TTC549 (cell line): ENCODE measurements around the gene SHISAL2B.
"Not testable (repeated sequence)": the region's sequence is repeated elsewhere in the genome, so short reads cannot be mapped to it uniquely, and the experiment has no call there.

Experiments
- FAIRE-seq: peaks from 2 replicates; lab custom pipeline; 2012; peaks lifted over from hg19 to GRCh38; lab: Jason Lieb, UNC

The SHISAL2B gene

DNA sequence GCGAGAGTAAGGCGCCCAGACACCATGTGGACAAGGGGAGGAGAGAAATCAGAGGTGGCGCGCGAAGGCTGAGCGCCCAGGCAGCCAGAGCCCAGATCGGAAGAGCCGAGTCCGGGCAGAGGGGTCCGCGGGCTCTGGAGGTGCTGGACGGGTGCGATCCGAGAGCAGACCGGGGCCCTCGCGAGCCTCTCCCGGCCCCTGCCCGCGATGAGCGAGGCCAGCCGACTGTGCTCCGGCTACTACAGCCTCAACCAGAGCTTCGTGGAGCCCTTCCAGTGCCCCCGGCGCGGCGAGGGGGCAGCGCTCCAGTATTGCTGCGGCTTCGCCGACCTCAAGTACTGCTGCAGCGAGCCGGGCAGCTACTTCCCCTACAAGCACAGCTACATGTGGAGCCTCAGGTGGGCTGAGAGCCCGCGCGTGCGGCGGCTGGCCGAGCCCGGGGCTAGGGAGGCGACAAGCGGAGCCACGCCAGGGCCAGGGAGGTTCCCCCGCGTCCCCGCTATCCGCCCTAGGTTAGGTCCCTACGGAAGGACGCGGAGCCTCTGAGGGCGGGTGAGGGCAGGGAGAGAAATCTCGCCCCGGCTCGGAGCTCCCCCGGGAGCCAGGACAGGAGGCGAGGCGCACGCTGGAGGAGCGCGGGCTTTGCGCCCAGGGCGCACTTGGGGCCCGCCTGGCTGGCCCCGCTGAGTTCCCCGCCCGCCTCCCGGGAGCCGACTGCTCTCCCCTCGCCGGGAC, at the start of gene SHISAL2B:
TSS of gene SHISAL2B (plus strand) at position 87 of the 735 bp plus-strand sequence. CDS start at position 208, 121 bp downstream.
- FAIRE-seq, result no peak

DNA sequence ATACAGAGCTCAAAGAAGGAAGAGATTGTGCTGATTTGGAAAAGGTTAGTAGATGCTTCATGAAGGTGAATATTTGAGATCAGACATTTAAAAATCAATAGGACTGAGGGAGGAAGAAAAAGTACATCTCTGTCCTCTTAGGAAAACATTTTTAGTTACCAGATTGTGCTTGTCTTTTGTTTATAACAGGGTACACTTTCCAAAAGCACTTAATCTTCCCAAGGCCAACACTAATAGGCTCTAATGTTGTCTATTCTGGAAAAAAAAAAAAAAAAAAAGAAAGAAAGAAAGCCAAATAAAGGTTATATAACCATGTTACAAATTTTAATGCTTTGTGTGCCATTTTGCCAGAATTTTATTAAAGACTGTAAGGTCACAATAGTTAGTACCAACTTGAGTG, 45.5 kb upstream of the SHISAL2B start:
- FAIRE-seq, result no peak

DNA sequence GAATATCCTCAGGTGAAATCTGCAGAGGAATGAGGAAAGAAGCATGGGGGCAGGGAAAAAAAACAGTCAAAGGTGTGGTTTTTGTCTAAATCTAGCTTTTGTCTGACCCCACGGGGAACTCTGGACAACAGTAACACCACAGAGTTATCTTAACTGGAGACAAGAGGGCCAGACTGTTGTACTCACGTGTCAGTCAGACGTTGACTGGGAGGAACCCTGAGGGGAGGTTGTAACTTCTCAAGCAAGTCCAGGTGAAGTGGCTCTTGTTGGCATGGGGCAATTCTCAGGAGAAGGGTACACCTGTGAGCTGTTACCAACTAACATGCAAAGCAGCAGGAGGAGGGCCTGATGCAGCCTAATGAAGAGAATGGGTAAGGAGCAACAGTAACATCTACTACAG, 44.1 kb upstream of the SHISAL2B start:
- FAIRE-seq, result no peak

DNA sequence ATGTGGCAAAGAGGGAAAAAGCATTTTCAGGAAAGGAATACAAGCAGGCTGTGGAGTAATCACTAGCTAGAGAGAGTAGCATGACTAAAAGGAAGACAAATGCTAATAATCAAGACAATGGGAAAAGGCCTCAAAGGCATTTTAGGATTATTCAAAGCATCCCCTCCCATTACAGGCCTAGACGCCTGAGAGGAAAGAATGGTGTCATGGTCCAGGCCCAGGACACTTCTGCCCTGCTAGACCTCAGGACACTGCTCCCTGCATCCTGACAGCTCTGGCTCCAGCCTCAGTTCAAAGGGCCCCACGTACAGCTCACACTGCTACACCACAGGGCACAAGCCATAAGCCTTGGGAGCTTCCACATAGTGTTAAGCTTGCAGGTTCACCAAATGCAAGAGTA, 40.8 kb upstream of the SHISAL2B start:
- FAIRE-seq, result no peak

DNA sequence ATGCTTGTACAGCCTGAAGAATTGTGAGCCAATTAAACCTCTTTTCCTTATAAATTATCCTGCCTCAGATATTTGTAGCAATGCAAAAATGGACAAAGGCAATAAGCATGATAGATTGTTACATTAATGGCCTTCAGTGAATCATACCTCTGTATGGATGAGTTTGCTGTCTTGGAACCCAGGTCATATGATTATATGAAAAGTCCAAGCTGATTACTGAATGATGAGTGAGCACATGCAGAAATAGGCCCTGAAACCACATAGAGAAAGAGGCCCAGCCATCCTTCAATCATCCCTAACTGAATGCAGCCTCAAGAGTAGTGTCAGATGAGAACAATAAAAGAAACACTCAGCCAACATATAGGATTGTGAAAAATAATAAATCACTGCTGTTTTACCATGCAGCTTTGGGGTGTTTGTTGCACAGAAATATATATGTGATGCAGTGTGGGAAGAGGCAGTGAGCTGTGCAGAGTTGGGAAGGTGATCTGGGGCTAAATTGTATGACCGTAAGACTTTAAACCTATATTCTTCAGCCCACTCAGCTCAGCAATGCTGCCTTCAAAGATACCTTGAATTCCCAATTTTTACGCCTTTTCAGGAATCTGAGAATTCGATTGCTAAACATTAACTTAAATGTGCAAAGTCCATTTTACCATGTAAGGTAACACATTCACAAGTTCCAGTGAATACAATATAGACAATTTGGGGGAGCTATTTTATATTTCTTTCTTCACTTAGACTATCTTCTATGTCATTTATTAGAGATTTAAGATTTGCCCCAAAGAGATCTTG, 36.3 kb upstream of the SHISAL2B start:
- no peak for FAIRE-seq

DNA sequence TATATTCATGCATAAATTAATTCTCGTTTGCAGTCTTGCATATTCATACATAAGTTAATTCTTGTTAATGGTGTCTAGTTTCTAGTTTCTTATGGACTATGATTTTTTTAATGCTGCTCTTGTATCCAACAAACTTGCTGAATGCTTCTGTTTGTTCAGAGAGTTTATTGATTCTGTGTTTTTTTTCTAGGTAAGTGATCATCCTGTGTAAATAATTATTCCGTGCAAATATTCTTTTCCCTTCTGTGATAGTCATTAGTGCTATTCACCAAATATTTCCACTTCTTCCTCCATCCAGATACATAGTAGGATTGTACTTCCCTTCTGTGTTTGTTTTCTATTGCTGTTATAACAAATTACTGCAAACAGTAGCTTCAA, 35.8 kb upstream of the SHISAL2B start:
- FAIRE-seq, result no peak

DNA sequence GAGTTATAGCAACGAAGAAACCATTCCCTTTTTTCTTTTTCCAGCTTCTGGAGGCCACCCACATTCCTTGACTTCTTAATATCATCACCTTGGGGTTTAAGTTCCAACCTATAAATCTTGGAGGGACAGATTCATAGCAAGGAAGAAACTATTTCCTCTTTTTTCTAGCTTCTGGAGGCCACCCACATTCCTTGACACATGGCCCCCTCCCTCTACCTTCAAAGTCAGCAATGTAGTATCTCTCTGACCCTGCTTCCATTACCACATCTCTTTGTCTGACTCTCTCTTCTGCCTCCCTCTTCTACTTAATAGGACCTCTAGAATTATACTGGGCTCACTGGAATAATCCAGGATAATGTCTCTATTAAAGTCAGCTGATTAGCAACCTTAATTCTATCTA, 34.7 kb upstream of the SHISAL2B start:
- FAIRE-seq, result no peak

DNA sequence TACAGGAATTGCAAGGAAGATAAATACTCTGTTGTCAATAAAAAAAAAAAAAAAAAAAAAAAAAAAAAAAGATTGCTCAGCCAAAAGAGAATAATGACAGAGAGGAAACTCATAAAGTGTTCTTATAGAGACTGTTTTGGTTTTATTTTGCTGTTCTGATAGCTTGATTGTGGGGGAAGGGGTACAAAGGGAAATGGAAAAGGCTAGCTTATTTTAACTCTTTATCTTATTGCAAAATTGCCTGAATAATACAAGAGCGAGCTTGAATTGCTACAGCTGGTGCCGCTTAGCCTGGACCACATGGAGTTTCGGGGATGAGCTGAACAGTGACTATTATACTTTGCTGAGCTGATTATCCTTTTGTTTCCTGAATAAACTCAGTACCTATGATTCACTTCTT, 31.0 kb upstream of the SHISAL2B start:
- FAIRE-seq, result no peak

DNA sequence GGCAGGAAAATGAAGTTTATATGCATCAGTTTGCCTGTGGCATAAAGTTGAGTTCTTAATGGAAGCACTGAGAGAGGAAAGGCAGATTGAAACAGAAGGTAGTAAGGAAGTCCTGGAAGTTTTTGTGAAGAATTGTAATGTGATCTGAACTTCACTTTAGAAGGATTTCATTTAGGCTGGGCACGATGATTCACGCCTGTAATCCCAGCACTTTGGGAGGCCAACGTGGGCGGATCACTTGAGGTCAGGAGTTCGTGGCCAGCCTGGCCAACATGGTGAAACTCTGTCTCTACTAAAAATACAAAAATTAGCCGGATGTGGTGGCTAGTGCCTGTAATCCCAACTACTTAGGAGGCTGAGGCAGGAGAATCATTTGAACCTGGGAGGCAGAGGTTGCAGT, 27.1 kb upstream of the SHISAL2B start:
- FAIRE-seq, result not testable (repeated sequence)

DNA sequence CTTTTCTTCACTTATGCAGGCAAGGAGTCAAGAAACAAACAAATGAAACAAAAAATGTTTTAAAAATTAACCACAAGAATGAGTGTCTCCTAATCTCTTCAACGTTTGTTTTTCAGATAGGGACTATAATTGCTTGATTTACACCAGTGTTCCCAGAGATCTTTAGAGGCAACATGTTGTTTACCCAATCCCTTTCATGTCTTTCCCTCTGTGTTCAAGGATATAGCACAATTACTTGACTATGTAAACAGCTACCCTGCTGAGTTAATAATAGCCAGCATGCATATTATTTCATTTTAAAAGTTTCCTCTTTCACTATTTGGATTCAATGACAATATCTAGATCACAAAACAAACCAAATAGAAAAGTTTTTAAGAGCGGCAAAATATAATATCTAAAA, 25.1 kb upstream of the SHISAL2B start:
- no peak for FAIRE-seq

DNA sequence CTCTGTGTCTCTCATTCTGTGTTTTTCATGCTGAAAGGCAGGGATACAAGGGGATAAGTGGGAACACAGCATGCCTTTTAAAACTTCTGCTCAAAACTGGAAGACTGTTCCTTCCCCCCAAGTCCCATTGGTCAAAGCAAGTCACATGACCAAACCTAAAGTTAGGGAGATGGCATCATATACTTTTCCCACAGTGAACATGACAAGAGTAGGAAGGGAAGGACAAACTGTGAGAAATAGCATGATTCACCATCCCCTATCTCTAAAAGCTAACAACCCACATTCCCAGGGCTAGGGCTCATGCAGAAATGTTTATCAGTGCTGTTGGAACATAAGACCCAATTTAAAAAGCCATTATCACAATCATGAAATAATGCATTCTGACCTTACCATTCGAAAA, 24.2 kb upstream of the SHISAL2B start:
- no peak for FAIRE-seq

DNA sequence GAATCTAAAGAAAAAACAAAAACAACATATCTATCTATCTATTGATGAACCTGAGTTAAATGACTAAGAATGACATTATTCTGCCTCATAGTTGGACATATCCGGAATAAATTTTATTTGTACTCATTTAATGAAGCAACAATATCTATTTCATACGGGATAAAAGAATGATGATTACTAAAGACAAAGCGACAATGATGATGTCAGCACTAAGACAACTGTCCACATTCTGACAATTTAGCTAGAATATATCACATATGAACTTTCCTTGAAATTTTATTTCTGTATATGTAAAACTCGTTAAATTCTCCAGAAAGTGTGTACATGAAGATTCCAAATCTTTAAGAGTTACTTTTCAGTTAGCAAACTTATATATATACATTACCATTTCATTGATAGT, 23.2 kb upstream of the SHISAL2B start:
- no peak for FAIRE-seq

DNA sequence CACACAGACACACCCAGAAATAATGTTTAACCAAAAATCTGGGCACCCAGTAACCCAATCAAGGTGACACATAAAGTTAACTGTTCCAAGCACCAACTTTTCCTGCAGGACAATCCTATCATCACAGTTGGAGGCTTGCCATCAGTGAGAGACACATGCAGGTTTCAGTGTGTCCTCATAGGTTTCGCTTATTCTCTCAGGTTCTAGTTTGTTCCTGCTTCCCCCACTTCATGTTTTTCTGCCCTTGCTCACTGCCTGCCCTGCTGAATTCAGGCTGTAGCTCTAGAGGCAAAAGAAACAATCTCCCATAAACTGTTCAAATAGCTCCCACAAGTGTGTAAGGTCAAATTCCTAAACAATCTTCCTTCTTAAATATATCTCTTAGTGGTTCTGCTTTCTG, 20.0 kb upstream of the SHISAL2B start:
- no peak for FAIRE-seq

DNA sequence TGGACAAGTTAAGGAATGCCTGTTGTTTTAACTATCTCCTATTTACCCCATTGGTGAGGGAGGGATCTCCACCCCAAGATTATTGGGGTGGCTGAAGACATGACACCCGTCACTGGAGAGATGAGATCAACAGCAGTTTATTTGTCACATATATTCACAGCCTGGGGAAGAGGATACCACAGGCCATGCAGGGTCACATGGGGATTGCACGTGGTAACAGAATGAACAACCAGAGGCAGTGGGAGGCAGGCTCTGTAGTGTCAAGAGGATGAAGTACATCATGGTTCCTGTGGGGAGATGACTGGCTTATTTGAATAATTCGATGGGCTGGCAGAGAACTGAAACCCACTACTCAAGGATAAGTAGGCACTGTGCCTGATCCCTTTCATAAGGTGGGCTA, 18.6 kb upstream of the SHISAL2B start:
- FAIRE-seq, result no peak

DNA sequence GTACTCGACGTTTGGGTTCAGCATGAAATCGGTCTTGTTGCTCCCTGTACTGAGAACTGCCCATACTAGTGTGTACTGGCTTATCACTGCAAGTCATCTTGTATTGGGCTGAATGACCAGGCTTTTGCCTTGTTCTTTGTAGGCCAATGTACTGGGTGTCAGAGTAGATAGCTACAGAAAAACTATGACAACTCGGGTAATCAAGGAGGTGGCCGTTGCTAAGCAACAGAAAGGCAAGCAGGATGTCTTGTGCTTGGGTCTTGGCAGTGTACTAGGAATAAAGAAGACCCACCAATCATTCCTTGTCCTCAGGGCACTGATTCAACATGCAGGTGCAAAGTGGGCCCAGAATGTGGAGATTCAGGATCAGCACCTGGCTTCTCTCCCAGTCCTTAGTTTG, 11.9 kb upstream of the SHISAL2B start:
- no peak for FAIRE-seq

DNA sequence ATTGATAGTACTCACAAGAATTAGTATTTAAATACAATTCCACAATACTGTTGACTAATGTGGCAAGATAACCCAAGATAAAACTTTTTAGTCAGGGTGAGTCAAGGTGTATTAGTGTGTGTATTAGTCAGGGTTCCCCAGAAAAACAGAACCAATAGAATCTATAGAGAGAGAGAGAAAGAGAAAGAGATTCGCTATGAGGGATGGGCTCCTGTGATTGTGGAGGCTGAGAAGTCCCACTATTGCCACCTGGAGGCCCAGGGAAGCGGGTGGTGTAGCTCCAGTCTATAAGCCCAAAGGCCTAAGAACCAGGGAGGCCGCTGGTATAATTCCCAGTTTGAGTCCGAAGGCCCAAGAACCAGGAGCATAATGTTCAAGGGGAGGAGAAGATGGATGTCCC, 10.0 kb upstream of the SHISAL2B start:
- FAIRE-seq, result no peak

DNA sequence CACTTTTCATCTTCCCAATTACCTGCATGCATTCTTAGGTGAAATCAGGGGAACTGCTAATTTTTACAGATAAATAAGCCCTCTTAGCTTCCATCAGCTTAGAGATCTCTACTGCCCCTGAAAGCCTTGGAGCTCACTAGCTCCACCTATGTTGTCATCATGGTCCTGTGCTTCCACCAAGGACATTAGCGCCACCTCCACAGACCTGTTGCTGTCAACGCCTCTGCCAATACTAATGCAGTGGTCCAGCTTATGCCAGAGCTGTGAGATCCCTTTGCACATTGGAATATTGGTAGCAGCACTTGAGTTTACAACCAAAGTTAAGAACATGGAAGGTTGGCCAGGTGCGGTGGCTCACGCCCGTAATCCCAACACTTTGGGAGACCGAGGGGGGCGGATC, 7.7 kb upstream of the SHISAL2B start:
- FAIRE-seq, result no peak

DNA sequence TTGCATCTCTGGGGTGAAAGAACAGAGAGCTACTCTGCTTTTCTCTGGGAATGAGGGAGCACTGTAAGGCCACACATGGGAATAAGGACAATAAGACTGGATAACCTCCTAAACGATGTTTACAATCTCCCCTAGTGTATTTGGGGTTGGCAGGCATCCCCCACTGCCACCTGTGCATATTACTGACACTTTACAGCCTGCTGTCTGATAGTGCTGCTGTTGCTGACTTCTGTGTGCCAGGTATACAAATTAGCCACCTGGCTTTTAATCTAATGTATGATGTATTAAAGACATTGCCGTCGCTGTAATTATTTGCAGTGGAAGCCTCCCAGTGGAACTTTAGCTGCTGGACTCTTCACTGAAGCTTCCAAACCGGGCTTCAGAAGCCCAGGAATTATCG, 4.4 kb upstream of the SHISAL2B start:
- no peak for FAIRE-seq

DNA sequence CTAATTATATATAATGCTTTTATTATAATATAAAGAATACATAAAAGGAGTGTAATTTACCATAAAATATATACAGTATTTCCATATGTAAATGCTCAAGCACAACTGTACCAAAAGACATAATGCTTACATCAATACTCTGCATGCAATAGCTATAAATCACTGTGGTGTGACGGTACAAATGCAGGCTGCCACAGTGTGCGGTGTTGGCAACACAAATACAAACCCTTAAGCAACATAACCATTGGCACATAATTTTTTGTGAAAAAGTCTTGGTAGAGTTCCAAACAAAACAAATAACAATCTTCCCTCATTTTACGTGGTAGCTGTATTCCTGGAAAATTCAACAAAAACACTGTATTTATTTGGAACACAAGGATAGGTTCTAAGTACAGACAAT, 1.9 kb upstream of the SHISAL2B start:
- no peak for FAIRE-seq

DNA sequence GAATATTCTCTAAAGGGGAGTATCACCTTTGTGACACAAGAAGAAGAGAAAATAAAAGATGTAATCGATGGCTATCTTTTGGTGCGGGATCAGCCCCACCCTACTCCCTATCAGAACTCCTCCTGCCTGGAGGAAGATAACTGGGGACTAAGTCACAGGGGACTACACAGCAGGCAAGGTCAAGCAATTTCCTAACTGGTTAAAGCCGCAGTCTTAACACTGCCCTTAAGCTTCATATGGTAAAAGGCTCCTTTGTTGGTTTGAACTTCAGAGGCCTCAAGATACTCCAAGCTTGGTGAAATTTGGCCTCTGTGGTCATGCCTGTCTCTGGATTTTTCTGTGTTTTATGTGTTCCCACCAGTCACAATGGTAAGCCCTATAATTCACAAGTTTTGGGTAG, 1.3 kb upstream of the SHISAL2B start:
- no peak for FAIRE-seq

DNA sequence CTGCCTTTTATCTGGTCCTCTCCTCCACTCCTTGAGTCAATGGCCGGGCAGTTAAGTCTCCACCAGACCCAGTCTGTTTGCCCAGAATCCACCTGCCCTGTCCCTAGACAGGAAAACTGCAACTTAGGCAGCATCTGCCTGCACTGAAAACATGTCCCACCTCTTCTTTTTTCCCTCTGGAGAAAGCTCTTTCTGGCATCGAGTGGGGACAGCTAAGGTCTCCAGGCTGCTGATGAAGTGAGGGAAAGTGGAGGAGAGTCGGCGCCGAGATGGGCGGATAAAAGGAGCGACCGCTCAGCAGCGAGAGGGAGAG, 243 bp upstream of the SHISAL2B start:
- FAIRE-seq, result no peak

DNA sequence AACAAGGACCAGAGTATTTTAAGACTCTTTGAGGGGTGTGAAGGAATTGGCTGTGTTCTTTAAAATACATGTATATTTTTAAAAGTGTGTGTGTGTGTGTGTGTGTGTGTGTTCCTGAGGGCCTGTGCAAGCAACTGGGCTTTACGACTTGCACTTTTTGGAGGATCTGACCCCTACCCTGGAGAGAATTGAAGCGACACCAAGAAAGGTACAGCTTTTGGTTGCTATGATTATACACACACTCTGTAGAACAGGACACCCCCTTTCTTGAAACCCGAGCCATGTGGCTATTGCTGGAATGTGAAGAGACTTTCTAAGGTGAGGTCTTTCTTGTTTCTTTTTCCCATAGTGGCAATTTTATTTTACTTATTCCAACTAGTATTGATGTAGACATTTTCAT, 988 bp downstream of the SHISAL2B start:
- FAIRE-seq, result no peak

DNA sequence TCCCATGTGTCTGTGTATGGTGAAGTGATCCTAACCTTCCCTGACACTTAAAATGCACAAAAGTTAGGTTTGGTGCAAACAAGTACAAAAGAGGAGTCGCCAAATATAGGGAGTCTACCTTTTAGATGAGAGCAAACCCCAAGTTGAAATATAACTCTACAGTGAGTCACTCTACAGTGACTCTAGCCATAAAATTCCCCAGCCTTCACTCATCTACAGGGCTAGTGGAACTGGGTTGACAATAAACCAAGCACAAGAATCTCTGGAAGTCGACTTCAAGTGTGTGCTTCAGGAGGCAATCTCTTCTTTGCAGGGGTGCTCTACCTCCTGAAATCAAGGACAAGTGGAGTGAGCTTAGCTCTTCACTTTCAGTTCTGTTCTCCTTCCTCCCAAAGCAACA, 3.3 kb downstream of the SHISAL2B start:
- no peak for FAIRE-seq

DNA sequence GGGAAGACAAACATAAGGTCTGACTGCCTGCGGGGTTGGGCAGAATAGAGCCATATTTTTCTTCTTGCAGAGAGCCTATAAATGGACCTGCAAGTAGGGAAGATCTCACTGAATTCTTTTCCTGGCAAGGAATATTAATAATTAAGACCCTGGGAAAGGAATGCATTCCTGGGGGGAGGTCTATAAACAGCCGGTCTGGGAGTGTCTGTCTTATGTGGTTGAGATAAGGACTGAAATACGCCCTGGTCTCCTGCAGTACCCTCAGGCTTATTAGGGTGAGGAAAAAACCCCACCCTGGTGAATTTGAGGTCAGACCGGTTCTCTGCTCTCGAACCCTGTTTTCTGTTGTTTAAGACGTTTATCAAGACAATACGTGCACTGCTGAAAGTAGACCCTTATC, 6.1 kb downstream of the SHISAL2B start:
- not testable (repeated sequence) for FAIRE-seq
